ENCODE measurements around the gene ZBTB32. TPM values are rescaled to one million over a fixed set of nuclear protein-coding genes. Genes with fewer than 3 reads are reported as not detected.

Gene ZBTB32
- total RNA-seq, 1 donor, result not detected

DNA sequence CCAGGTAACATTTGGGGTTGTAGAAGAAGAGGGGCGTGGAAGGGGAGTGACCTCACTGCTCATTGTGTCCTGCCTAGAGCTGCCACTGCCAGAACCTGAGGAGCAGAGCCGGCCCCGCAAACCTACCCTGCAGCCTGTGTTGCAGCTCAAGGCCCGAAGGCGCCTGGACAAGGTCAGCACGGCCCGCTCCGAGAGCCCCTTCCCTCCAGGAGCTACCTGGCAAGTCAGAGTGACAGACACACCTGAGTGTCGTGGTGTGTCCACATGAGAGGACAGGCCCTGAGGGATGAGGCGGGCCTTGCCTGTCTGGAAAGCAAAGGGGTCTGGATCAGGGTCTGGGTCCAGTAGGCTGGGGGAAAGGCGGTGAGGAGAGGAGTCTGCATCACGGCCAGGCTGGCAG lies 20.2 kb downstream of the ZBTB32 start:
- H3K27ac ChIP-seq (ENCODE audit: low read depth, low read length), result no peak overlapping the region
- no peaks in the 10 kb centered on the region for H3K4me1 ChIP-seq (ENCODE audit: insufficient read depth, low read length)
- no peak overlapping the region for H3K4me3 ChIP-seq (ENCODE audit: insufficient read depth, low read length)
- TF ChIP-seq, protein P1, sequence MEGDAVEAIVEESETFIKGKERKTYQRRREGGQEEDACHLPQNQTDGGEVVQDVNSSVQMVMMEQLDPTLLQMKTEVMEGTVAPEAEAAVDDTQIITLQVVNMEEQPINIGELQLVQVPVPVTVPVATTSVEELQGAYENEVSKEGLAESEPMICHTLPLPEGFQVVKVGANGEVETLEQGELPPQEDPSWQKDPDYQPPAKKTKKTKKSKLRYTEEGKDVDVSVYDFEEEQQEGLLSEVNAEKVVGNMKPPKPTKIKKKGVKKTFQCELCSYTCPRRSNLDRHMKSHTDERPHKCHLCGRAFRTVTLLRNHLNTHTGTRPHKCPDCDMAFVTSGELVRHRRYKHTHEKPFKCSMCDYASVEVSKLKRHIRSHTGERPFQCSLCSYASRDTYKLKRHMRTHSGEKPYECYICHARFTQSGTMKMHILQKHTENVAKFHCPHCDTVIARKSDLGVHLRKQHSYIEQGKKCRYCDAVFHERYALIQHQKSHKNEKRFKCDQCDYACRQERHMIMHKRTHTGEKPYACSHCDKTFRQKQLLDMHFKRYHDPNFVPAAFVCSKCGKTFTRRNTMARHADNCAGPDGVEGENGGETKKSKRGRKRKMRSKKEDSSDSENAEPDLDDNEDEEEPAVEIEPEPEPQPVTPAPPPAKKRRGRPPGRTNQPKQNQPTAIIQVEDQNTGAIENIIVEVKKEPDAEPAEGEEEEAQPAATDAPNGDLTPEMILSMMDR (IDR thresholded peaks at IDR 0.05; ENCODE audit: extremely low read depth, low read depth, low read length), result no peak
- H3K79me2 ChIP-seq (ENCODE audit: insufficient read depth, low read length), result peaks cover 32% of the 10 kb centered on the region
- no peak overlapping the region for H2AFZ ChIP-seq (ENCODE audit: low read length)
- no peaks in the 10 kb centered on the region for H3K27me3 ChIP-seq (ENCODE audit: insufficient read depth, low read length)
- peaks cover 82% of the 10 kb centered on the region for H3K36me3 ChIP-seq (ENCODE audit: insufficient read depth, low read length)
- DNase-seq (ENCODE audit: insufficient read length, low spot score, missing footprints), result peak; percentile 66
- H3K9me3 ChIP-seq (ENCODE audit: low read depth, low read length), result no peaks in the 10 kb centered on the region
- peaks cover 16% of the 10 kb centered on the region for H4K20me1 ChIP-seq (ENCODE audit: insufficient read depth, low read length)
- H3K4me2 ChIP-seq (ENCODE audit: insufficient read depth, low read length), result no peak overlapping the region

DNA sequence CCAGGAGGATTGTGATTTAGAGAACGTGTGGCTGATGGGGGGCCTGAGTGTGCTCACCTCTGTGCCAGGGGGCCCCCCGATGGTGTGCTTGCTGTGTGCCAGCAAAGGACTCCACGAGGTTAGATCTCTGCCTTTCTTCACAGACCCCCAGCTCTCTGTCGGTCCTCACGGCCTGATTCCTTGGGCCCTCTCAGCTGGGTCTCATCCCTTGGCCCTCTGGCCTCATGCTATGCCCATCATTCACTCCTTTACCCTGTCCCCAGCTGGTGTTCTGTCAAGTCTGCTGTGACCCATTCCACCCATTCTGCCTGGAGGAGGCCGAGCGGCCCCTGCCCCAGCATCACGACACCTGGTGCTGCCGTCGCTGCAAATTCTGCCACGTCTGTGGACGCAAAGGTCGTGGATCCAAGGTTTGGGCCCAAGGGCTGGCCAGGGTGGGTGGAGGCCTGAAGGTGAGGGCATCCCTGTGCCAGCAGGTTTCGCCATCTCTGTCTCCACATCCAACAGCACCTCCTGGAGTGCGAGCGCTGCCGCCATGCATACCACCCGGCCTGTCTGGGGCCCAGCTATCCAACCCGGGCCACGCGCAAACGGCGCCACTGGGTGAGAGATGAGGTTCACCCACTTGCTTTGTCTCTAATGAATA lies 21.0 kb downstream of the ZBTB32 start:
- TF ChIP-seq, protein P1 (IDR thresholded peaks at IDR 0.05; ENCODE audit: extremely low read depth, low read depth, low read length), result no peak
- Histone ChIP-seq H4K20me1 (ENCODE audit: insufficient read depth, low read length) (peaks cover 10% of the 10 kb centered on the region), H3K36me3 (ENCODE audit: insufficient read depth, low read length) (peaks cover 87% of the 10 kb centered on the region), H3K27me3 (ENCODE audit: insufficient read depth, low read length) (no peaks in the 10 kb centered on the region), H3K4me1 (ENCODE audit: insufficient read depth, low read length) (no peaks in the 10 kb centered on the region), H3K9me3 (ENCODE audit: low read depth, low read length) (no peaks in the 10 kb centered on the region), H3K79me2 (ENCODE audit: insufficient read depth, low read length) (peaks cover 24% of the 10 kb centered on the region), H3K4me2 (ENCODE audit: insufficient read depth, low read length) (no peak overlapping the region), H3K27ac (ENCODE audit: low read depth, low read length) (no peak overlapping the region), H3K4me3 (ENCODE audit: insufficient read depth, low read length) (no peak overlapping the region), H2AFZ (ENCODE audit: low read length) (no peak overlapping the region)
- peak; percentile 61 for DNase-seq (ENCODE audit: insufficient read length, low spot score, missing footprints)

DNA sequence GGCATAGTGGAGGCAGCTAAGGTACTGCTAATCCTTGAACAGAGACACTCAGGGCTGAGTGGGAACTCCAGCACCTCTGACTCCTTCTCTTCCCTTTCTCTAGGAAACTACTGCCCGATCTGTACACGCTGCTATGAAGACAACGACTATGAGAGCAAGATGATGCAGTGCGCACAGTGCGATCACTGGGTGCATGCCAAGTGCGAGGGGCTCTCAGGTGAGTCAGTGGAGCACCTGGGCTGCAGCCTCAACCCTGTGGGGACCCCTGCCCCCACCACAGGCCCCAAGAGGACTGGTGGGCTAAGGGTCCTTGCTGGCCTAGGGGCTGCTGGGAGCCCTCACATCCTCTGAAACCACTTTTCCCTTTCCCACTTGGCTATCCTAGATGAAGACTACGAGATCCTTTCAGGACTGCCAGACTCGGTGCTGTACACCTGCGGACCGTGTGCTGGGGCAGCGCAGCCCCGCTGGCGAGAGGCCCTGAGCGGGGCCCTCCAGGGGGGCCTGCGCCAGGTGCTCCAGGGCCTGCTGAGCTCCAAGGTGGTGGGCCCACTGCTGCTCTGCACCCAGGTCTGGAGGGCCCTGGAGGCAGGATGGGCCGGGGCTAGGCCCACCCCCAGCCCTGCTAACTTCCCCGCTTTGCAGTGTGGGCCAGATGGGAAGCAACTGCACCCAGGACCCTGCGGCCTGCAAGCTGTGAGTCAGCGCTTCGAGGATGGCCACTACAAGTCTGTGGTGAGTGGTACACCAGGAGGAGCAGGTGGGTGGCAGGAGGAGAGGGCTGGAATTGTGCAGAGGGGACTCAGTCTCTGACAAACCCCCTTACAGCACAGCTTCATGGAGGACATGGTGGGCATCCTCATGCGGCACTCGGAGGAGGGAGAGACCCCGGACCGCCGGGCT lies 22.9 kb downstream of the ZBTB32 start:
- Histone ChIP-seq H4K20me1 (ENCODE audit: insufficient read depth, low read length) (peaks cover 3% of the 10 kb centered on the region), H3K27ac (ENCODE audit: low read depth, low read length) (no peak overlapping the region), H3K4me2 (ENCODE audit: insufficient read depth, low read length) (no peak overlapping the region), H2AFZ (ENCODE audit: low read length) (no peak overlapping the region), H3K4me3 (ENCODE audit: insufficient read depth, low read length) (no peak overlapping the region), H3K79me2 (ENCODE audit: insufficient read depth, low read length) (peaks cover 9% of the 10 kb centered on the region), H3K9me3 (ENCODE audit: low read depth, low read length) (no peaks in the 10 kb centered on the region), H3K4me1 (ENCODE audit: insufficient read depth, low read length) (no peaks in the 10 kb centered on the region), H3K36me3 (ENCODE audit: insufficient read depth, low read length) (peaks cover 90% of the 10 kb centered on the region), H3K27me3 (ENCODE audit: insufficient read depth, low read length) (no peaks in the 10 kb centered on the region)
- peak; percentile 75 for DNase-seq (ENCODE audit: insufficient read length, low spot score, missing footprints)
- TF ChIP-seq, protein P1 (IDR thresholded peaks at IDR 0.05; ENCODE audit: extremely low read depth, low read depth, low read length), result no peak
